Neural progenitor cell (in vitro differentiated cells): ENCODE measurements around the gene ADAMTSL2.

Source experiments
- CTCF ChIP-seq: fragments of 200-600 bp; sonication (generic); IDR thresholded peaks from 2 replicates; pipeline ENCODE4 v1.5.1; 2017; ENCODE audit warnings: antibody characterized with exemption, mild to moderate bottlenecking
- EZH2 ChIP-seq: fragments of 200-600 bp; sonication (generic); IDR thresholded peaks from 2 replicates; pipeline ENCODE4 v1.6.1; 2017; ENCODE audit warnings: antibody characterized with exemption, mild to moderate bottlenecking, moderate library complexity

- TF ChIP-seq CTCF = no peak
- TF ChIP-seq EZH2 = no peak
Measured at GRCh38 chr9:133521122-133522072, 13.1 kb upstream of the ADAMTSL2 start.
